Endodermal cell (in vitro differentiated cells): ENCODE measurements around the gene C10orf95. TPM values are rescaled to one million over a fixed set of nuclear protein-coding genes. Genes with fewer than 3 reads are reported as not detected.

Experiments used
- DNase-seq: peaks from one replicate; pipeline ENCODE4 v3.0.0-alpha.2; 2017
- H3K27ac ChIP-seq: 2 replicates; pipeline ENCODE4 v1.5.1; 2013; ENCODE audit warnings: mild to moderate bottlenecking, low read depth, low read length, moderate library complexity
- H3K27me3 ChIP-seq: 2 replicates; pipeline ENCODE4 v1.6.1; 2013; ENCODE audit warnings: mild to moderate bottlenecking, low read length, moderate library complexity; ENCODE audit not compliant: insufficient read depth, control insufficient read depth, poor library complexity, severe bottlenecking
- H3K36me3 ChIP-seq: 2 replicates; pipeline ENCODE4 v1.7.0; 2013; ENCODE audit warnings: mild to moderate bottlenecking, low read length, moderate library complexity; ENCODE audit not compliant: control insufficient read depth, insufficient read depth
- H3K4me1 ChIP-seq: one replicate; pipeline ENCODE4 v1.7.0; 2013; ENCODE audit warnings: low read length; ENCODE audit not compliant: control insufficient read depth, insufficient read depth
- H3K4me3 ChIP-seq: 2 replicates; pipeline ENCODE4 v1.5.1; 2013; ENCODE audit warnings: mild to moderate bottlenecking, low read length, moderate library complexity
- H3K9ac ChIP-seq: 2 replicates; pipeline ENCODE4 v1.6.1; 2013; ENCODE audit warnings: mild to moderate bottlenecking, low read length, moderate library complexity; ENCODE audit not compliant: poor library complexity, severe bottlenecking; ENCODE audit errors: extremely low read depth
- H3K9me3 ChIP-seq: 2 replicates; pipeline ENCODE4 v1.6.1; 2013; ENCODE audit warnings: mild to moderate bottlenecking, low read length, moderate library complexity; ENCODE audit not compliant: control insufficient read depth
- H3K27ac Mint-ChIP-seq: 2 replicates; pipeline ENCODE4 v1.8.0; 2020; ENCODE audit warnings: mixed read lengths
- H3K27me3 Mint-ChIP-seq: 2 replicates; pipeline ENCODE4 v1.8.0; 2021; ENCODE audit warnings: mild to moderate bottlenecking, mixed read lengths; ENCODE audit not compliant: insufficient read depth
- H3K36me3 Mint-ChIP-seq: 2 replicates; pipeline ENCODE4 v1.8.0; 2020; ENCODE audit warnings: low read depth, mixed read lengths
- H3K4me1 Mint-ChIP-seq: 2 replicates; pipeline ENCODE4 v1.8.0; 2020; ENCODE audit warnings: mixed read lengths
- H3K4me3 Mint-ChIP-seq: 2 replicates; pipeline ENCODE4 v1.8.0; 2020; ENCODE audit warnings: mild to moderate bottlenecking, moderate library complexity, mixed read lengths
- H3K9me3 Mint-ChIP-seq: 2 replicates; pipeline ENCODE4 v1.8.0; 2020; ENCODE audit warnings: mild to moderate bottlenecking, mixed read lengths
- CTCF ChIP-seq: fragments of 200-600 bp; sonication (generic); conservative IDR thresholded peaks from 2 replicates; pipeline ENCODE4 v1.5.0; 2021; ENCODE audit warnings: antibody characterized with exemption, mild to moderate bottlenecking
- WGBS, 2 experiments: methylation state at CpG; one replicate each; pipeline versions ENCODE4 v1.1.5 to v1.1.7; 2013; ENCODE audit warnings: missing lambda C conversion rate in 2 of 2, mixed read lengths in 1 of 2; ENCODE audit not compliant: insufficient coverage in 1 of 2, insufficient read length in 1 of 2; 5-methylcytosine and 5-hydroxymethylcytosine counted together
- total RNA-seq, 2 donors: library from RNA; stranded (reverse); fragmentation: NEBNext Ultra II Directional in 1 of 2; extraction: Animal tissue kit (Norgen Biotek cat#: 25700) in 1 of 2; gene quantifications; 2 replicates in 1 of 2; 3 replicates in 1 of 2; pipeline ENCODE4 v1.2.1, GENCODE V29; 2021

Gene C10orf95
- total RNA-seq, 2 donors from 2014 or later: 0.35 to 0.93 TPM

DNA sequence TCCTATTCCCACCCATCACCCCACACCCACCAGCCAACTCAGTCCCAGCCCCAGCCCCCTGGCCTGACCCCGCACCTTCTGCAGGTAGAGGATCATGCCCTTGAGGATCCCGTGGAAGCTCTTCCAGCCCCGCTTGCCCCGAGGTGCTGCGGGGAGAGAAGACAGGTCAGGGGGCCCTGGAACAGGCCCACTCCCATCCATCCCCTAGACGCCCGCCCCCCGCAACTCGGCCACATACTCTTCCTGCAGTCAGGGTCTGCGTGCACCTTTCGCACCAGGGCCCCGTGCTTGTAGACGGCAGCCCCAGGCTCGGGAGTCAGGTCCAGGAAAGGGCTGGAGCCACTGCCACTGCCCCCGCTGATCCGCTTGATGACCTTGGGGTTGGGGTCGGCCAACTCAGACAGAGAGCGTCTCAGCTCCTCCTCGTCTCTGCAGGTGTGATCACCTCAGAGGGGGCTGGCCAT lies 46.2 kb downstream of the C10orf95 start:
- TF ChIP-seq CTCF: no peak
- no peaks in the 10 kb centered on the region for H3K4me1 ChIP-seq
- no peaks in the 10 kb centered on the region for H3K9me3 ChIP-seq
- H3K27me3 Mint-ChIP-seq: peaks cover 46% of the 10 kb centered on the region
- no peak overlapping the region for H3K4me3 ChIP-seq
- H3K36me3 Mint-ChIP-seq: peaks cover 13% of the 10 kb centered on the region
- peaks cover 15% of the 10 kb centered on the region for H3K36me3 ChIP-seq
- H3K4me1 Mint-ChIP-seq: peaks cover 11% of the 10 kb centered on the region
- WGBS, 2 experiments: 92 to 95% methylated on average over 17 to 19 of the region's 19 CpGs
- no peak overlapping the region for H3K9ac ChIP-seq
- no peak overlapping the region for H3K4me3 Mint-ChIP-seq
- no peak overlapping the region for H3K27ac Mint-ChIP-seq
- DNase-seq: no peak
- no peaks in the 10 kb centered on the region for H3K9me3 Mint-ChIP-seq
- no peak overlapping the region for H3K27ac ChIP-seq
- H3K27me3 ChIP-seq: peaks cover 35% of the 10 kb centered on the region

DNA sequence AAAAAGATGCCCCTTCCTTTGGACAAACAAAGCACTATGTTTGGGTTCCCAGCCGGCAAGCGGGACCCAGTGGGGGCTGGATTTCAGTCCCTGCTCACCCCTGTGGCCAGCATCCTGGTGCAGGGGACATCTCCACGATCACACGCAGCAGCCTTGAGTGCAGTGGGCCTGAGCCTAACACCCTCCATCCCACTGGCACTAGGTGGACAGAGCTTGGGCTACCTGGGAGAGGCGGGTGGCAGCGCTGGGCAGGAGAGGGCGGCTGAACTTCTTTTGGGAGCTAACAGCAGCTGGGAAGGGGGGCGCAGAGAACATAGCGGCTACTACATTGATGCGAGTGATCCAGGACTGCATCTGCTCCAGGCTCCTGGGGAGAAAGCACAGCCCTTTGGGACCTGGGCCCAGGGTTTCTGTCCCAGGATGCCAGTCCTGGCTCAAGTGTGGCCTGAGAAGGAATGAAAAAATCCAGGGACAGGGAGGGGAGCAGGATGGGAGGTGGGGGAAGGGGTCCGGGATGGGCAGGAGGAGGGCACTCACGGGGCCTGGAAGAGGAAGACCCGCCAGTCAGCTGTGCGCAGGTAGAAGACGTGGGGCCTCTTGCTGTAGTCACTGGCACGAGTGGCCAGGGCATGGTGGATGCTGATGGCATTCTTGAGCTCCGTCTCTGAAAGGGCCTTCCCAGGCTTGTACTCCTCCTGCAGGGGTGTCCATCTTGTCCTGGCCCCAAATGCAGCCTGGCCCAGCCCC lies 46.8 kb downstream of the C10orf95 start:
- H3K9ac ChIP-seq: no peak overlapping the region
- TF ChIP-seq CTCF: no peak
- no peak overlapping the region for H3K27ac ChIP-seq
- peaks cover 29% of the 10 kb centered on the region for H3K27me3 ChIP-seq
- no peak overlapping the region for H3K4me3 ChIP-seq
- 90 to 96% methylated on average over 16 to 17 of the region's 17 CpGs for WGBS, 2 experiments
- H3K9me3 ChIP-seq: no peaks in the 10 kb centered on the region
- Mint-ChIP-seq H3K9me3 (no peaks in the 10 kb centered on the region), H3K4me3 (no peak overlapping the region), H3K4me1 (peaks cover 5% of the 10 kb centered on the region), H3K36me3 (peaks cover 17% of the 10 kb centered on the region), H3K27ac (no peak overlapping the region), H3K27me3 (peaks cover 42% of the 10 kb centered on the region)
- H3K4me1 ChIP-seq: no peaks in the 10 kb centered on the region
- no peak for DNase-seq
- H3K36me3 ChIP-seq: peaks cover 19% of the 10 kb centered on the region

GRCh38 chr10:102403115-102403514 lies 48.2 kb downstream of the C10orf95 start:
- DNase-seq: no peak
- H3K9ac ChIP-seq: no peak overlapping the region

More at GRCh38 chr10:102403115-102403514, 48.2 kb downstream of the C10orf95 start:
- no peak for TF ChIP-seq CTCF
- no peak overlapping the region for H3K27ac ChIP-seq
- Mint-ChIP-seq H3K27me3 (peaks cover 31% of the 10 kb centered on the region), H3K36me3 (peaks cover 20% of the 10 kb centered on the region), H3K27ac (no peak overlapping the region), H3K9me3 (no peaks in the 10 kb centered on the region), H3K4me1 (peaks cover under 1% of the 10 kb centered on the region), H3K4me3 (no peak overlapping the region)
- peaks cover 19% of the 10 kb centered on the region for H3K36me3 ChIP-seq
- 87 to 95% methylated on average over 7 to 13 of the region's 13 CpGs for WGBS, 2 experiments
- H3K4me1 ChIP-seq: no peaks in the 10 kb centered on the region
- H3K9me3 ChIP-seq: no peaks in the 10 kb centered on the region
- no peak overlapping the region for H3K4me3 ChIP-seq
- H3K27me3 ChIP-seq: peaks cover 15% of the 10 kb centered on the region
